ENCODE data around the gene GAS5. TPM values are rescaled to one million over a fixed set of nuclear protein-coding genes. Genes with fewer than 3 reads are reported as not detected.

Gene GAS5
- total RNA-seq, 4 donors from 2014 or later: 138 to 375 (median 203) TPM

GRCh38 chr1:173894189-173894588 is 26.4 kb upstream of the GAS5 start:
- Histone ChIP-seq H3K27ac (replicated peaks in 1 of 4) (no peak overlapping the region), H3K27me3 (no peaks in the 10 kb centered on the region), H3K4me1 (no peaks in the 10 kb centered on the region), H3K36me3 (peaks cover 0 to 9% (median 6%) of the 10 kb centered on the region in 4 donors), H3K4me3 (no peak overlapping the region), H3K9me3 (no peaks in the 10 kb centered on the region)
- DNase-seq (ENCODE audit: extremely low spot score): no peak
- intact Hi-C loops (cut with DNase I): no loop called here
- WGBS: 60% methylated on average over 3 of the region's 3 CpGs
- TF ChIP-seq POLR2A (IDR thresholded peaks at IDR 0.05; ENCODE audit: low read depth): no peak
- no peak for TF ChIP-seq EP300 (IDR thresholded peaks at IDR 0.05)
- no peak for TF ChIP-seq CTCF (IDR thresholded peaks at IDR 0.05)
- TF ChIP-seq POLR2AphosphoS5 (IDR thresholded peaks at IDR 0.05): no peak

- 100% methylated on average over 1 of the region's 1 CpG for WGBS
- Histone ChIP-seq H3K4me3 (no peak overlapping the region), H3K9me3 (no peaks in the 10 kb centered on the region), H3K4me1 (no peaks in the 10 kb centered on the region), H3K27me3 (no peaks in the 10 kb centered on the region), H3K27ac (replicated peaks in 1 of 4) (no peak overlapping the region), H3K36me3 (peaks cover 0 to 9% (median 6%) of the 10 kb centered on the region in 4 donors)
- TF ChIP-seq POLR2AphosphoS5 (IDR thresholded peaks at IDR 0.05): no peak
- TF ChIP-seq POLR2A (IDR thresholded peaks at IDR 0.05; ENCODE audit: low read depth): no peak
- no peak for TF ChIP-seq EP300 (IDR thresholded peaks at IDR 0.05)
- no peak for TF ChIP-seq CTCF (IDR thresholded peaks at IDR 0.05)
- intact Hi-C loops (cut with DNase I): no loop called here
- DNase-seq (ENCODE audit: extremely low spot score): no peak
Observed at GRCh38 chr1:173893611-173894010, 25.8 kb upstream of the GAS5 start.

- WGBS: 95% methylated on average over 2 of the region's 2 CpGs
- no peak overlapping the region for H3K4me3 ChIP-seq
- no peak for DNase-seq (ENCODE audit: extremely low spot score)
- H3K4me1 ChIP-seq: no peaks in the 10 kb centered on the region
- H3K27me3 ChIP-seq: no peaks in the 10 kb centered on the region
- H3K9me3 ChIP-seq: no peaks in the 10 kb centered on the region
- no peak overlapping the region for H3K27ac ChIP-seq (replicated peaks in 1 of 4)
- intact Hi-C loops (cut with DNase I): no loop called here
- no peak for TF ChIP-seq POLR2AphosphoS5 (IDR thresholded peaks at IDR 0.05)
- no peak for TF ChIP-seq POLR2A (IDR thresholded peaks at IDR 0.05; ENCODE audit: low read depth)
- no peak for TF ChIP-seq CTCF (IDR thresholded peaks at IDR 0.05)
- no peak for TF ChIP-seq EP300 (IDR thresholded peaks at IDR 0.05)
- peaks cover 14 to 38% (median 26%) of the 10 kb centered on the region in 4 donors for H3K36me3 ChIP-seq
Observed at GRCh38 chr1:173889885-173890284, 22.1 kb upstream of the GAS5 start.

GRCh38 chr1:173888749-173889148 is 21.0 kb upstream of the GAS5 start:
- Histone ChIP-seq H3K36me3 (peaks cover 14 to 29% (median 24%) of the 10 kb centered on the region in 4 donors), H3K4me1 (no peaks in the 10 kb centered on the region), H3K27me3 (no peaks in the 10 kb centered on the region), H3K9me3 (no peaks in the 10 kb centered on the region), H3K27ac (replicated peaks in 1 of 4) (no peak overlapping the region), H3K4me3 (no peak overlapping the region)
- DNase-seq (ENCODE audit: extremely low spot score): no peak
- intact Hi-C loops (cut with DNase I): no loop called here
- TF ChIP-seq POLR2AphosphoS5 (IDR thresholded peaks at IDR 0.05): no peak
- TF ChIP-seq POLR2A (IDR thresholded peaks at IDR 0.05; ENCODE audit: low read depth): no peak
- TF ChIP-seq CTCF (IDR thresholded peaks at IDR 0.05): no peak

GRCh38 chr1:173887627-173888026 is 19.8 kb upstream of the GAS5 start:
- H3K27ac ChIP-seq (replicated peaks in 1 of 4): no peak overlapping the region
- no peak overlapping the region for H3K4me3 ChIP-seq
- no peaks in the 10 kb centered on the region for H3K27me3 ChIP-seq
- H3K9me3 ChIP-seq: no peaks in the 10 kb centered on the region
- intact Hi-C loops (cut with DNase I): no loop called here
- no peak for DNase-seq (ENCODE audit: extremely low spot score)
- H3K36me3 ChIP-seq: peaks cover 14 to 29% (median 24%) of the 10 kb centered on the region in 4 donors
- H3K4me1 ChIP-seq: no peaks in the 10 kb centered on the region
- 100% methylated on average over 2 of the region's 2 CpGs for WGBS
- TF ChIP-seq CTCF (IDR thresholded peaks at IDR 0.05): no peak
- no peak for TF ChIP-seq EP300 (IDR thresholded peaks at IDR 0.05)
- no peak for TF ChIP-seq POLR2AphosphoS5 (IDR thresholded peaks at IDR 0.05)
- no peak for TF ChIP-seq POLR2A (IDR thresholded peaks at IDR 0.05; ENCODE audit: low read depth)
